DLD1 (cell line): ENCODE data around the gene PLAAT2.
"Not testable (repeated sequence)": the region's sequence is repeated elsewhere in the genome, so short reads cannot be mapped to it uniquely, and the experiment has no call there.

Experiments used
- in situ Hi-C: cut with HindIII; loops from 2 replicates; pipeline ENCODE4 v1.10.0; 2017; ENCODE audit warnings: low sequenced_read_pairs

Gene PLAAT2

DNA sequence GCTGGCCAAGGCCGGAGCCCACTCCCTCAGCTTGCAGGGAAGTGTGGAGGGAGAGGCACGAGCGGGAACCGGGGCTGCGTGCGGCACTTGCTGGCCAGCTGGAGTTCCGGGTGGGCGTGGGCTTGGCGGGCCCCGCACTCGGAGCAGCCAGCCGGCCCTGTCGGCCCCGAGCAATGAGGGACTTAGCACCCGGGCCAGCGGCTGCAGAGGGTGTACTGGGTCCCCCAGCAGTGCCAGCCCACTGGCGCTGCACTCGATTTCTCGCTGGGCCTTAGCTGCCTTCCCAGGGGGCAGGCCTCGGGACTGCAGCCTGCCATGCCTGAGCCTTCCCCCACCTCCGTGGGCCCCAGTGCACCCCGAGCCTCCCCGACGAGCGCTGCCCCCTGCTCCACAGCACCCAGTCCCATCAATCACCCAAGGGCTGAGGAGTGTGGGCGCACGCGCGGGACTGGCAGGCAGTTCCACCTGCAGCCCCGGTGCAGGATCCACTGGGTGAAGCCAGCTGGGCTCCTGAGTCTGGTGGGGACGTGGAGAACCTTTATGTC, 13.0 kb downstream of the PLAAT2 start:
- in situ Hi-C loops = not testable (repeated sequence)

DNA sequence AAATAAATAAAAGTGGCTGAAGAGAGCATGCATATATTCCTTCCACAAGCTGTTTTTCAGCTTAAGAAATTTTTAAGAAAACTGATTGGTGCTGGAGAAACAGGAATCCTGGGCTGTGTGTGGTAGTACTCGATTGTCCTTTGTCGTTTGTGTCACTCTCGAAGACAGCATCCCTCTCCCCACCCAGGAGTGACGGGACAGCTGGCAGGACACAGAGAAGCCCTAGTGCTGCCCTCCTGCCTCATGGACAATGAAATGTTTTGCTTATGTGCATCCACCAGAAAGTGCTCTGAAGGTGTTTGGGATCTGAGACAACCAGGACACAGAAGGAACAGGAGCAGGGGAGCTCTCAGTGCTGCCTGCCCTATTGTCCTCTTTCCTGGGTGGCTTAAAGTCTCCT, 13.8 kb downstream of the PLAAT2 start:
- in situ Hi-C loops = no loop called here

DNA sequence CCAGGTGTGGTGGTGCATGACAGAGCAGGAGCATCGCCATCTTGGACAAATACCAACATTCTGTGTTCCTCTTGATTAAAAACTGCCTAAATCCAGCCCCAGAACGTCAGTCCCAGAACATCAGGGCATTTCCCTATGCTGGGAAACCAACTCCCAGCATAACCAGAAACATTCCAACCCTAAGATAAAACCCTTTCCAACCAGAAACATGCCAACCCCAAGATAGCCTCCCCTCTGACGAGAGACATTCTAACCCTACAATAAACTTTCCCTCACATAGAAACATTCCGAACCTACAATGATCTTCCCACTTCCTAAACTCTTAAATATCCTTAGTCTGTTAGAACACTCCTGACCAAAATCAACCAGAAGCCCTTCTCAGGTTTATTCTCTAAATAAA, 15.0 kb downstream of the PLAAT2 start:
- in situ Hi-C loops = no loop called here

DNA sequence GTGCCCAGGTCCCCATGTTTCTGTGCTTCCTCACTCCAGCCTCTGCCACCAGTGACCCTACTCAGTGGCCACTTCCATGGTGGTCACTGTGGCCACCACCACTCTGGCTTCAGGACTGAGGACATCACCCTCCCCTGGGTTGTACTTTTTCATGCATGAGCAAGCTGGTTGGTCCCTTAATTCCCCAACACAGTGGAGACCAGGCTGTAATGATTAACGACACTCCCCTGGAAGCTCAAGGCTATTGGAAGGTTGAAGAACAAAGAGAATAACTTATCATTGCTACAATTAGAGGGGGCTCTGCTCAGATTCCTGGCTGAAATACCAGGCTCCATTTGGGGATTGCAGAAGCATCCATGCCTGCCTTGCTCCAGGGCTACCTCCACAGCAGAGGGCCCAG, 16.1 kb downstream of the PLAAT2 start:
- in situ Hi-C loops = no loop called here

DNA sequence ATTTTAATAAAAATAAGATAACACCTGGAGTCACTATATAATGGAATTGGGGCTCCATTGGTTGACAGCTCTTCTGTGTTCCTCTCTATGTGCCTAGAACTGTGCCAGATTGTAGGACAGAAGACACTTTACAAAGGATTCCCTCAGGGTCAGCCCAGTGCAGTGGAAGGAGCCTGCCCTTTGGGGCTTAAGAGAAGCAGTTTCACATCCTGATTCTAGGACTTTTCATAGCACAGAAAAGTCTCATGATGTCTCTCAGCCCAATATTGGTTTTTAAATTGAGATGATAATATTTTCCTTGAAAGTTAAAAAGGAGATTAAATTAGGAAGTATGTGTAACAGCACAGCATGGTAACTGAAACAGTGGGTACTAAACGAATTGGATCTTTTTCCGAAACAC, 19.5 kb downstream of the PLAAT2 start:
- in situ Hi-C loops = no loop called here

DNA sequence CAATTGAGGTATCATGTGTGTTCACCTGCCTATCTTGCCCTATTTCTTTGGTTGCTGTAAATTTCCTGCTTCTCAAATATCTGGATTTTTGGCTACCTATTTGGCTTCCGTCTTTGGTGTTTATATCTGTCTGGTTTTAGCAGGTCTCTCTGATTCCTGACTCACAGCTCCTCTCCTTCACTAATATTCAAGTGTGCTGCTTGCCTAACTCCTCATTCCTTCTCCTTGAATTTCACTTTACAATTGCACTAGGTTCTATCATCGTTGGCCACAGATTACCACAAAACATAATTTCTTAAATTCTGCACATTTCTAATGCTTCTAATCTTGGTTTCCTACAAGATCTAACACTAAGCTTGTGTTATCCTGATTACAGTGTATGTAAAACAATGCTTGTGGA, 20.7 kb downstream of the PLAAT2 start:
- in situ Hi-C loops = not testable (repeated sequence)

DNA sequence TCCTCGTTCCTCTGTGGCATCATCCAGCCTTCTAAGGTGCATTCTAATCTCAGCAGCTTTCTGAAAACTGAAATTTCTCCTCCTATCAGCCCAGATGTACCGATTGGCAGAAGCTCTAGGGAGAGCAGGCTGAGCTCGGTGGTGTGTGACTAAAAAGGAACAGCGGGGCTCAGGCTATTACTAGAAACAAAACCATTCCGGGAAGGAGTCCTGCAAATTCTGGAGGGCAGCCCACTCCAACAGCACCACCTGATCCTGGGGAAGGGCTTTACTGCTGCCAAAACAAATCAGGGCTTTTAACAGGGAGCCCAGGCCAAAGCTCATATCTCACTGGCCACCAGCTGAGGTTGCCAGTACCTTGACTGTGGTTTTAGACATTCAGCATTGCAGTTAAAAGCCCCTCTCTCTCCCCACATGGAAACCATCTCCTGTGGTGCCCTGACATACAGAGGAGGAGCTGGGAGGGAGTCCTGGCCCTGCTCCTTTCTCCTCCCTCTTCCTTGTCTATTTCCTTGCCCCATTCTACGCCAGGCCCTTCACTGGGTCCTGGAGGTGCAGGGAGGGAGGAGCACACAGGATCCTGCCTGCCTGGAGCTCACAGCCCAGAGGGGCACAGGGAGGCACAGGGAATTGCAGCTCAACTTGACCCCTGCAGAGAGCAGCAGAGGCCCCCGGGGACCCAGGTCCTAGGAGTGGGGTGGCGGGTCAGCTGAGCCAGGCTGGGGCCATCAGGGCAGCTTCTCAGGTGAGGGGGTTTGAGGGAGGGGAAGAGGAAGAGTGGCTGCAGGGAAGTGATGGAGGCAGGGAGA, 25.7 kb downstream of the PLAAT2 start:
- in situ Hi-C loops = loop anchor here (10.0 kb wide), 1 partner anchor 107 kb away; no protein-coding TSS in a partner anchor

DNA sequence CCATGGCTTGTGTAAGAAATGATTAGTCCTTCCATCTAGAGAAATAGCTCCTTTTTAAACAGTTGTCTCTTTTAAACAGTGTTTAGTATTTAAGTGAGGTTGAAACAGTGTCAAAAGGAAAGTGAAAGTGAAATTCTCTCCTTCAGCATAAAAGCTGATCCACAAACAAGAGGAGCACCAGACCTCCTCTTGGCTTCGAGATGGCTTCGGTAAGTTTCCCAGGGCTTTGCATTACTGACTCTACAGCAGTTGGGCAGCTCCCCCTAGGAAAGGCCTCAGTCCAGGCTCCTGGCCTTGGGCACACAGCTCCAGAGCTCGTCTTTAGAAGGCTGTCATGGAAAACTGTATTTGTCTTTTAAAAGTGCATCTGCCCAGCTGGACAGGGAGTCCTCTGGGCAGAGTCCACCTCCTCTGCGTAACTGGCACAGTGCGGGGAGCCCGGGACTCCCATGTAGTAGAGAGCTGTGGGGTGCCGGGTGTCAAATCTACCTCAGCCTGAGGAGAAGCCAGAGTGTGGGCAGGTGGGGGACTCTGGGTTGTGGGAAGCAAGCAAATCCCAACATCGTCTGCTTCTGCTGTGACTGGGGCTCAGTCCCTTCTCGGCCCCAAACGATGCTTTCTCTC, 26.4 kb downstream of the PLAAT2 start, which contains the start of gene PLAAT4:
Gene PLAAT4 (plus strand): TSS at position 140 of the 624 bp plus-strand sequence. CDS start 61 bp downstream, at position 201.
- in situ Hi-C loops = loop anchor here (10.0 kb wide), 1 partner anchor 108 kb away; no protein-coding TSS in a partner anchor

DNA sequence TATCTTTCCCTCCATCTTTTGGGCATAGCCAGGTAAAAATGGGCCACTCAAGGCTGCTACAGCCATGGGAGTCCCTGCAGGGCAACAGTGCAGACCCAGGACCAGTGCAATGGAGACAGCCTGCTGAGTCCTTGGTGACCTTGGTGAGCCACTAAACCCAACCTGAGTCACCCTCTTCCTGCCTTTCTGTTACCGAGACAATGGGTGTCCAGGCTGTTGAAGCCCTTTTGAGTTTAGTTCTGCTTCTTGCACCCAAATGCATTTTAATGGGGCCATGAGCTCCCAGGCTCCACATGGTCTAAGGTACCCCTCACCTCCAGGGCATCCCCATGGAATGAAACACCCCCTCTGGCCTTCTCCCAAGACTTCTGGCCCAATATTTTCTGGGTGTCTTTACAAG, 27.4 kb downstream of the PLAAT2 start:
- in situ Hi-C loops = loop anchor here (10.0 kb wide), 1 partner anchor 109 kb away; no protein-coding TSS in a partner anchor

DNA sequence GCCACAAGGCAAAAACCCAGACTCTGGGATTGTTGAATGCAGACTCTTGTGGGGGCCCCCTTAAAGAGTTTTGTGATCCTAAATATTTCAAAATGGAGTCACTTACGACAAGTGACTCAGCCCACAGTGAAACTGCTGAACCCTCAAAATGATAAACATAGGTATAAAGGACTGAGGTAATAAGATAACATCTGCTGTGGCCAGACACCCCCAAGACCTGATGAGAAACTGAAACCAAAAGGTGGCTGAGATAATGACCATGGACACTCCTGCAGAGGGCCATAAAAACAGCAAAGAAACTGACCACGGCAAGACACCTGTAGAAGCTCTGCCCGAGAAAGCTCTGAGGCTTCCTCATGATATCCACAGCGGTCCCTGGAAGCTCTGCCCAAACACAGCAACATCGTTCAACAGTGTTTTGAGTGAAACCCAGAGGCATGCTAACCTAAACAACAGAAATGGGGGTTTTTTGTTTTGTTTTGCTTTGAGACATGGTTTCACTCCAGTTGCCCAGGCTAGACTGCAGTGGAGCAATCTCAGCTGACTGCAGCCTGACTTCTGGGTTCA, 28.2 kb downstream of the PLAAT2 start:
- in situ Hi-C loops = loop anchor here (10.0 kb wide), 1 partner anchor 110 kb away; no protein-coding TSS in a partner anchor

DNA sequence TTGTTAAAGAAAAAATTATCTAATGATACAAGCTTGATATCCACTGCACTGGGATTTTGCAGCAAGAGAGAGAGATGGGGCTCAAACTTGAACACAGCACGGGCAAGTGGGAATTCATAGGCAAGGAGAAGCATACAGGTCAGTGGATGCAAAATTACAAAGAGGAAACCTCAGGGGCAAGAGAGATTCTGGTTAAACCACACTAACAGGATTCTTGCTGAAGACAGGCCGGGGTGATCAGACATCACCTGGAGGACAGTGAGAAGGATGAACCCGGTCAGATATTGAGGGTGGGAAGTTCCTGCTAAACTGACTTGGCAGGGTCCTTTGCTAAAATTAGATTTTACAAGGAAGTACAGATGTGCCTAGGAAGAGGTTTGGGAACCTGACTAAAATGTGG, 29.1 kb downstream of the PLAAT2 start:
- in situ Hi-C loops = loop anchor here (10.0 kb wide), 1 partner anchor 111 kb away; no protein-coding TSS in a partner anchor

DNA sequence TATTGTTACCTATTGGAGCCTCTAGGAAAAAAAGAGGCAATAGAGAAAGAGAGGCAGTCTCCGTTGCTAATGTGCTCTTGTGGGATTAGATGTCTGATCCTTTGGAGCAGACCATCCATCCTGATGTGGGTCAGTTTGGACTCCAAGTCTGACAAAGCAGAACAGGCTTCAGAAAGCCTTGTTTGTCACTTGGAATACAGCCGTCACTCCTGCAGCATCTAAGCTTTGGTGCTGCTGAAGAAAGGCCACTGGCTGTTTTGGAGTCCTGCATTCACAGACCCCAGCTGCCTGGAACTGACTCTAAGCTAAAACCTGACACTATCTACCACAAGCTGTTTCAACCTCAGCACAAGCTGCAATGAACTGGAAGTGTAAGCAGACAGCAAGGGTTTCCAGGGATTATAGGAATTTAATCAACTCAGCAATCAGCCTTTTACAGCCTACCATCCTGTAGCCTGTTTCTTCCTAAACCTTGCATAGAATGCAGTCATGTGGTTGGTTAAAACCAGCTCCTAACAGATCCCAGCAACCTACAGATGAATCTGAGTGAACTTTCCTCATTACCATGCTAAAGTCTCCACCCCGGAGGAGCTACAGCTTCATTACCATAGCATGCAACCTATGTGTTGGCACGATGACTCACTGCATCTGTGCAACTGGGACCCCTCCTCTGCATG, 30.2 kb downstream of the PLAAT2 start:
- in situ Hi-C loops = loop anchor here (10.0 kb wide), 1 partner anchor 112 kb away; no protein-coding TSS in a partner anchor

DNA sequence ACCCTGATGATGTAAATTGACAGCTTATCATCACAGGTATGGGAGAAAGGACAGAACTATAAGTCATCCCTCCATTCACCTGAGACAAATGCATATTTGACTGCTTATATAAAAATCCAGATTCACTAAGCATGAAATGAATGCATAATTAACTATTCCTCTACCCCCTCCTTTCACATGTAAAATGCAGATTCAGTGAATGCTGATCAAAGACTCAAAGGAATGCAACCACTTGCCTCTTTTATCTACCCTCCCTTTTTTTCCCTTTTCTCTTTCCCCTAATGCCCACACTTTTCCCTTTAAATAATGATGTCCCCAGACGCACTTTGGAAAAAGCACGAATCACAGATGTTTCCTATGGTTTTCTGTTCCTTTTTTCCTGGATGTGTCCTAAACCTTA, 31.1 kb downstream of the PLAAT2 start:
- in situ Hi-C loops = loop anchor here (10.0 kb wide), 1 partner anchor 113 kb away; no protein-coding TSS in a partner anchor

DNA sequence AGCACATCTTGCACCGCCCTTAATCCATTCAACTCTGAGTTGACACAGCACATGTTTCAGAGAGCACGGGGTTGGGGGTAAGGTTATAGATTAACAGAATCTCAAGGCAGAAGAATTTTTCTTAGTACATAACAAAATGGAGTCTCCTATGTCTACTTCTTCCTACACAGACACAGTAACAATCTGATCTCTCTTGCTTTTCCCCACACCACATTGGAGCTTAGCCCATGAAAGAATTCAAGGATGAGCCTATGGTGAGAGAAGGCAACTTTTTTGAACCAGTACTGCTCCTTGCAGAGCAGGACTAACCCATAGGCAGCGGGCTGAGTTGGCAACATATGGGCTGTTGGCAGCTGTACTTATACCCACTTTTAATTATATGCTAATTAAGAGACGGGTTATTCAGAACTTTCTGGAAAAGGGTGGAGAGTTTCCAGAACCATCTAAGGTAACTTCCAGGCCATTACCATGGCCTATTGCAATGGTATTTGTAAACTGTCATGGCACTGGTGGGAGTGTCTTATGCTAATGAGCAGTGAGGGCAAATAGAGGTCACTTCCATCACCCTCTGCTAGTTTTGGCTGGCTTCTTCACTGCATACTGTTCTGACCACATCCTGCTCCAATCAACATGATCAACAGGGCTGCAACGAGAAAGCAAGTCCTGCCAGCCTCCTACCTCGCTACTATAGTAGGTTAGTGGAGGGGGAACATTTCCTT, 31.9 kb downstream of the PLAAT2 start:
- in situ Hi-C loops = loop anchor here (10.0 kb wide), 1 partner anchor 114 kb away; no protein-coding TSS in a partner anchor

DNA sequence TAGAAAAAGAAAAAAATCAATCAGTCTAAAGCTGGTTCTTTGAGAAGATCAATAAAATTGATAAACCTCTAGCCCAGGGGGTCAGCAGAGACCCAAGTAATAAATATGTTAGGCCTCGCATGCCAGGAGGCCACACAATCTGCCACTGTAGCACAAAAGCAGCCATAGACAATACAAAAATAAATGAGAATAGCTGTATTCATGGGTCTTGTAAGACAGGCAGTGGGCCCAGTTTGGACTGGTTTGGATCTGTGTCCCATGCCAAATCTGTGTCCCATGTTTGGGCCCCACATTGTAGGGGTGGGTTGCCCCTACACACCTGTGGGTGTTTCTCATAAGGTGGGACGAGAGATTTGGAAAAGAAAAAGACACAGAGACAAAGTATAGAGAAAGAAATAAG, 33.2 kb downstream of the PLAAT2 start:
- in situ Hi-C loops = loop anchor here (10.0 kb wide), 1 partner anchor 115 kb away; no protein-coding TSS in a partner anchor

DNA sequence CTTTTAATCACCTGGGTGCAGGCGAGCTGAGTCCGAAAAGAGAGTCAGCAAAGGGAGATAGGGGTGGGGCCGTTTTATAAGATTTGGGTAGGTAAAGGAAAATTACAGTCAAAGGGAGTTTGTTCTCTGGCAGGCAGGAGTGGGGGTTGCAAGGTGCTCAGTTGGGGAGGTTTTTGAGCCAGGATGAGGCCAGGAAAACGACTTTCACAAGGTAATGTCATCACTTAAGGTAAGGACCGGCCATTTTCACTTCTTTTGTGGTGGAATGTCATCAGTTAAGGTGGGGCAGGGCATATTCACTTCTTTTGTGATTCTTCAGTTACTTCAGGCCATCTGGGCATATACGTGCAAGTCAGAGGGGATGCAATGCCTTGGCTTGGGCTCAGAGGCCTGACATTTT, 33.8 kb downstream of the PLAAT2 start:
- in situ Hi-C loops = not testable (repeated sequence)

DNA sequence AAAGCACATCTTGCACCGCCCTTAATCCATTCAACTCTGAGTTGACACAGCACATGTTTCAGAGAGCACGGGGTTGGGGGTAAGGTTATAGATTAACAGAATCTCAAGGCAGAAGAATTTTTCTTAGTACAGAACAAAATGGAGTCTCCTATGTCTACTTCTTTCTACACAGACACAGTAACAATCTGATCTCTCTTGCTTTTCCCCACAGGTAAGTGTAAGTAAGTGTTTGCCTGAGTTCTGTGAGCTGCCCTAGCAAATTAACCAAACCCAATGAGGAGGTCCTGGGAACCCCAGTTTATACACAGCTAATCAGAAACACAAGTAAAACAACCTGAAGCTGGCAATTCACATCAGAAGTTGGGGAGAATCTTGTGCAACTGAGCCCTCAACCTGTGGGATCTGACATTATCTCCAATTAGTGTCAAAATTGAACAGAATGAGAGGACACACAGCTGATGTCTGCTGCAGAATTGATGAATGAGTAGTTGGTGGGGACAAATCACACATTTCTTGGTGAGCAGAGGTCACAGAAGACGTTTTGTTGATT, 34.4 kb downstream of the PLAAT2 start:
- in situ Hi-C loops = not testable (repeated sequence)

DNA sequence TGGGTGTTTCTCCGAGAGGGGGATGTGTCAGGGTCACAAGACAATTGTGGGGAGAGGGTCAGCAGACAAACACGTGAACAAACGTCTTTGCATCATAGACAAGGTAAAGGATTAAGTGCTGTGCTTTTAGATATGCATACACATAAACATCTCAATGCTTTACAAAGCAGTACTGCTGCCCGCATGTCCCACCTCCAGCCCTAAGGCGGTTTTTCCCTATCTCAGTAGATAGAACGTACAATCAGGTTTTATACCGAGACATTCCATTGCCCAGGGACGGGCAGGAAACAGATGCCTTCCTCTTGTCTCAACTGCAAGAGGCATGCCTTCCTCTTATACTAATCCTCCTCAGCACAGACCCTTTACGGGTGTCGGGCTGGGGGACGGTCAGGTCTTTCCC, 35.0 kb downstream of the PLAAT2 start:
- in situ Hi-C loops = not testable (repeated sequence)

DNA sequence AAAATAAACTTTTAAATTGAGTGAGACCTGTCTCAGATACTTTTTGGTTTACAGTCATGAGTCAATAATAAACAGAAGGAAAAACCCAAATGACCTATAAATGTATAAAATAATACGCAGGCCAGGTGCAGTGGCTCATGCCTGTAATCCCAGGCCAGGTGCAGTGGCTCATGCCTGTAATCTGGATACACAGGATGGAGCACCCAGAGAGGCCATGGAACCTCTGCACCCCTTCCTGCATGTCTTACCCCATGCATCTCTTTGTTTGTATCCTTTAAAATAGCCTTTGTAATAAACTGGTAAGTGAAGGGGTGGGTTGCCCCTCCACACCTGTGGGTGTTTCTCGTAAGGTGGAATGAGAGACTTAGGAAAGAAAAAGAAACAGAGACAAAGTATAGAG, 35.5 kb downstream of the PLAAT2 start:
- in situ Hi-C loops = no loop called here

DNA sequence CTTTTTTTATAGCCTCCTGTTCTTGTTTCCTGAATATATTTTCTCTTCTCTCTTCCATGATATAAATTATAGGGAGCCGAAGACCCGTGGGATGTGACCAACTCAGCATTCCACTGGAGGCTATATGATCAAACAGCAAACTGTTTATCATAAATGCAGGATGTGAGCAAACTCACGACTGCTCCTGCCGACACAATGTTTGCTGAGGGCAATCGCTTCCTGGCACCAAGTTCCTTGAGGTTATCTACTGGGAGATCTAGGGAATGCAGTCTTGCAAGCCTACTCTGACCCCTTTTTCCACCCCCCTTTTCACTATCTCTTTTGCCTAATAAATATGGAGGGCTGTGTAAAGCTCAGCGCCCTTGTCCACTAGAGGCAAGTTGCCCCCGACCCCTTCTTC, 40.0 kb downstream of the PLAAT2 start:
- in situ Hi-C loops = no loop called here
